Osteoblast (primary cell): ENCODE data around the gene RARRES1. TPM values are rescaled to one million over a fixed set of nuclear protein-coding genes. Genes with fewer than 3 reads are reported as not detected.

Experiments
- DNase-seq: peaks from one replicate; pipeline ENCODE4 v3.0.0; 2011; ENCODE audit warnings: low spot score, mixed read lengths; ENCODE audit not compliant: insufficient read length; ENCODE audit errors: missing footprints
- H2AFZ ChIP-seq: 2 replicates; pipeline ENCODE4 v1.6.0; 2011; ENCODE audit warnings: mild to moderate bottlenecking, low read length
- H3K27ac ChIP-seq: 2 replicates; pipeline ENCODE4 v1.5.1; 2011; ENCODE audit warnings: mild to moderate bottlenecking, low read depth, low read length, moderate library complexity
- H3K27me3 ChIP-seq: 2 replicates; pipeline ENCODE4 v1.6.0; 2012; ENCODE audit warnings: mild to moderate bottlenecking, control low read depth, inconsistent platforms, low read length, moderate library complexity; ENCODE audit not compliant: insufficient read depth
- H3K36me3 ChIP-seq: 2 replicates; pipeline ENCODE4 v1.5.1; 2011; ENCODE audit warnings: mild to moderate bottlenecking, low read length, control low read depth, moderate library complexity; ENCODE audit not compliant: insufficient read depth
- H3K4me1 ChIP-seq: 2 replicates; pipeline ENCODE4 v1.5.1; 2011; ENCODE audit warnings: mild to moderate bottlenecking, low read length, control low read depth, moderate library complexity; ENCODE audit not compliant: insufficient read depth
- H3K4me2 ChIP-seq: 2 replicates; pipeline ENCODE4 v1.6.0; 2011; ENCODE audit warnings: mild to moderate bottlenecking, low read length; ENCODE audit not compliant: insufficient read depth
- H3K4me3 ChIP-seq: fragments of 200-600 bp; sonication (generic); 3 replicates; pipeline ENCODE4 v1.5.1; 2012; ENCODE audit warnings: mild to moderate bottlenecking, low read length, inconsistent platforms; ENCODE audit not compliant: insufficient read depth
- H3K79me2 ChIP-seq: 2 replicates; pipeline ENCODE4 v1.6.0; 2012; ENCODE audit warnings: mild to moderate bottlenecking, low read length, control low read depth, inconsistent platforms; ENCODE audit not compliant: insufficient read depth
- H3K9me3 ChIP-seq: 2 replicates; pipeline ENCODE4 v1.5.1; 2011; ENCODE audit warnings: low read depth, low read length, control low read depth
- H4K20me1 ChIP-seq: 2 replicates; pipeline ENCODE4 v1.6.0; 2012; ENCODE audit warnings: mild to moderate bottlenecking, low read length, control low read depth; ENCODE audit not compliant: insufficient read depth
- CTCF ChIP-seq: IDR thresholded peaks from 2 replicates; pipeline ENCODE4 v1.5.1; 2011; ENCODE audit warnings: mild to moderate bottlenecking, low read depth, low read length, moderate library complexity; ENCODE audit errors: extremely low read depth
- total RNA-seq: library from RNA; depleted of rRNA; stranded (reverse); fragments of >200 nt; gene quantifications from 2 replicates; pipeline ENCODE4 v1.2.3, GENCODE V29; 2012

Gene RARRES1
- total RNA-seq, 1 donor = 19.5 TPM

DNA sequence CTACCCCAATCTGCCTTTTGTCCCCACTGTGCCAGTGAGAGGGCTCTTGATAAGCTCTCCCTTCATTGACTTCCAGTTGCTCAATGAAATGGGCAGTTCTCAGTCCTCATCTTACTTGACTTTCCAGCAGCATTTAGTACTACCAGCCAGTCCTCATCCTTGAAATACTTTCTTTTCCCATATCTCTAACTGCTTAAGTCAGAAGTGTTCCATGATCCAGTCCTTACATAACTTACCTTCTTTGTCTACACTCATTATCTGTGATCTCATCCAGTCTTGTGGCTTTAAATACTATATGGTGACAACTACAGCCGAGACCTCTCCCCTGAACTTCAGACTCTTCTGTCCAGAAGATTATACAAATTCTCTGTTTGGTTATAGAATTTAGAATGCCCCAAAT lies 28.7 kb downstream of the RARRES1 start:
- Histone ChIP-seq H3K9me3 (no peaks in the 10 kb centered on the region), H3K4me1 (peaks cover 39% of the 10 kb centered on the region), H3K27ac (peak overlapping the region; percentile 95), H3K4me3 (peak overlapping the region; percentile 26), H3K79me2 (peaks cover 7% of the 10 kb centered on the region), H2AFZ (no peak overlapping the region), H3K27me3 (no peaks in the 10 kb centered on the region), H3K4me2 (peak overlapping the region; percentile 67), H3K36me3 (peaks cover 9% of the 10 kb centered on the region), H4K20me1 (no peaks in the 10 kb centered on the region)
- DNase-seq = no peak
- no peak for TF ChIP-seq CTCF

DNA sequence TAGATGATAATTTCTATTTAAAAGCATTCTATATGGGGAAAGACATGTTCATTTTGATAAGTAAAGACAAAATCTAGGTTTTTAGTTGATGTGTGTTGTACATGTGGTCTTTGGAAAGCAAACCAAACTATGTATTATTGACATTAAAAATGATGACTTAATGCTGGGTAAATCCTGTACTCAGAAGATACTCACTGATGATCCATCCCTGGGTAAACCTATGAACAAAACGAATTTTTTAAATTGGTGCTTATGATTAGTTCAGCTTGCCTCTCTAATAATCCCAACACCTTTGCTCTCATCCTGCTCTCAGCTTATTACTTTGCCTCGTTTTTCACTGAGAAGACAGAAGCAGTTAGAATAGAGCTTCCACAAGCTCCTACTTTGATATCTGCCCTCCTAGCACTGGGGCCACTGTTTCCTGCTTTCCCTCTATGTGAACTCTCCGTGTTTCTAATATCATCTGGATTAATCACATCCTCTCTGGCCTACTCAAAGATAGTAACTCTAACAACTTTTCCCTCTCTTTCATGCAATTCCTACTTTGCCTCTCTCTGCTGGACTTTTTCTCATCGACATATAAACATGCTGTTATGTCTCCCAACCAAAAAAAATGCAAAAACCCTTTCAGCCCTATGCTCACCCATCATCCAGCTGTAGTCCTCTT lies 29.3 kb downstream of the RARRES1 start:
- no peak overlapping the region for H2AFZ ChIP-seq

DNA sequence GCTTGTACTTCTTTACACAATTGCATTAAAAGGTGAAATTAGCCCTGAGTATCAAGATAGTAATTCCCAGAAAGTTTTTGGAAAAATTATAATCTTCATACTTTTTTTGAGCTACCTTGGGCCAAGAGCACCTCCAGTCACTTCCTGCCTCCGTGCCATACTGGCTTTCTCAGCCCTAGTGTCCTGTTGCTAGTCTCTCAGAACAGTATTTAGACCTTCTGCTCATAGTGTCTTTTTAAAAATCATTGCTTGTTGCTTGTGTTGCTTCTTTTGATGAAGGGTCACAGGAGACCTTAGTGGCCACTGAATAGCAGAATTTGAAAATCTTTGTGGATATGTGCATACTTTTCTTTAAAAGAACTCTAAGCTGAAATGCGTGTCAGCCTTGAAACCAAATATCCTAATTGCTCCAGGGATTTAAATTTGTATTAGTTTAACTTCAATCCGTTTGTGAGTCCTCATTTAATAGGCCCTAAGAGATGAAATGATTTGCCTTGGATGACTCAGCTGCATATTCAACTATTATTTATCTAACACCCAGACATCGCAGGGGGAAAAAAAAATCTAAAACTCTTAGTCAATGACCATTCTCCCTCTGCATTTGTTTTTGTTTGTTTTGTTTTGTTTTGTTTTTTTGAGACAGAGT lies 30.7 kb downstream of the RARRES1 start:
- Histone ChIP-seq H3K4me2 (peak overlapping the region; percentile 50), H2AFZ (no peak overlapping the region), H3K9me3 (no peaks in the 10 kb centered on the region), H3K27ac (peak overlapping the region; percentile 95), H3K4me3 (no peak overlapping the region), H3K79me2 (peaks cover 10% of the 10 kb centered on the region), H4K20me1 (no peaks in the 10 kb centered on the region), H3K27me3 (no peaks in the 10 kb centered on the region), H3K4me1 (peaks cover 42% of the 10 kb centered on the region), H3K36me3 (peaks cover 14% of the 10 kb centered on the region)
- DNase-seq = no peak
- TF ChIP-seq CTCF = no peak

More for the DNA sequence above, 29.3 kb downstream of the RARRES1 start:
- TF ChIP-seq CTCF = no peak
- Histone ChIP-seq H3K27ac (peak overlapping the region; percentile 95), H3K4me2 (peak overlapping the region; percentile 67), H3K36me3 (peaks cover 12% of the 10 kb centered on the region), H3K9me3 (no peaks in the 10 kb centered on the region), H3K27me3 (no peaks in the 10 kb centered on the region), H4K20me1 (no peaks in the 10 kb centered on the region), H3K4me1 (peaks cover 39% of the 10 kb centered on the region), H3K79me2 (peaks cover 10% of the 10 kb centered on the region), H3K4me3 (peak overlapping the region; percentile 26)
- no peak for DNase-seq

- Histone ChIP-seq H3K79me2 (peaks cover 4% of the 10 kb centered on the region), H2AFZ (no peak overlapping the region), H3K27me3 (no peaks in the 10 kb centered on the region), H3K4me2 (no peak overlapping the region), H3K4me3 (no peak overlapping the region), H3K4me1 (peaks cover 46% of the 10 kb centered on the region), H4K20me1 (no peaks in the 10 kb centered on the region), H3K27ac (peak overlapping the region; percentile 95), H3K36me3 (peaks cover 14% of the 10 kb centered on the region), H3K9me3 (no peaks in the 10 kb centered on the region)
- no peak for TF ChIP-seq CTCF
- no peak for DNase-seq
These were observed 31.7 kb downstream of the RARRES1 start for GRCh38 chr3:158700559-158700958.
